ENCODE data around the gene OTUB1.

The OTUB1 gene

DNA sequence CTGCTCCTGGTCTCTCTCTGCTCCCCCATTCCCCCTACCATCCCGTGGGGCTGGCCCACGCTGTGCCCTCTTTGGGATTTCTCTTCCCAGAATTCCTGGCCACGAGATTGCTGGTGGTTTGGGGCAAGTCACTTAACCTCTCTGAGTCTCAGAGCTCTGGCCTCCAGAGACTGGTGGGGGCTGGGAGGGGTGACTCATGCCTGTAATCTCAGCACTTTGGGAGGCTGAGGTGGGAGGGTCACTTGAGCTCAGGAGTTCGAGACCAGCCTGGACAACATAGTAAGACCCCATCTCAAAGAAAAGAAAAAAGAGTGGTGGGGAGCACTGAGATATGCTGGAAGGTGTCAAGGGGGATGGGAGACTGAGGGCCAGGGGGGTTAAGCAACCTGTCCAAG is 18.3 kb downstream of the OTUB1 start:
- in situ Hi-C loops (cut with MboI; ENCODE audit: low sequenced_read_pairs) = no loop called here

DNA sequence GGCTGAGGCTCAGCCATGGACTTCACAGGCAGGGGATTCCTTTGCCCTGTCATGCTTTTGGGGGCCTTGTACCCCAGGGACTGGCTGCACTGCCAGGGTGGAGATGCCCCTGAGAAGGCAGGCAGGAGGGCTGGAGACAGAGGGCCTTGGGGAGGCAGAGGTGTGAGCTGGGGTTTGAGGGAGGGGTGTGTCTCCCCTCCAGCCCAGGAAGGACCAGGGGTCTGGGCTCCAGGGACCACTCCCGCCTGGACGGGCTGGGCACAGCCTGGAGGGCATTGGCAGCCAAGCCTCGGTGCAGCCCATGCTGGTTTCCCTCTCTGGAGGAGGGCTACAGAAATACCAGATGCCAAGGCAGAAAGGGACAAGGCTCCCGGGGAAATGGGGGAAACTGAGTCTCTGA is 19.5 kb downstream of the OTUB1 start:
- in situ Hi-C loops (cut with MboI; ENCODE audit: low sequenced_read_pairs) = no loop called here

DNA sequence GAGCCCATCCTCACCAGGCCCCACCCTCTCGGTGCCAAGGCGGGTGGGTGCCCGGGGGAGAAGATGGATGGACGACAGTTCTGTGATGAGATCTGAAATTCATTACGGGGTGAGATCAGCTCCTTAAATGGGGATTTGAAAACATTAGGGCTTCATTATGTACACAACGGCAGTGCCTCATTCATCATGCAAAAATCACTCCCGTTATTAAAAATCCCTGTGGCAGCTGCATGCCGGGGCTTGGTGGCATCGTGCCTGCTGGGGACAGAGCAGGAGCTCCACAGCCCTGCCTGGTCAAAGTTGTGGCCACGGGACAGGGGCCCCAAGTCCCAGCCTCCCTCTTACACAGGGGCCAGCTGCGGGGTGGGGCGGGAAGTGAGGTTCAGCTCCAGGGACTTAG is 20.2 kb downstream of the OTUB1 start:
- in situ Hi-C loops (cut with MboI; ENCODE audit: low sequenced_read_pairs) = no loop called here

DNA sequence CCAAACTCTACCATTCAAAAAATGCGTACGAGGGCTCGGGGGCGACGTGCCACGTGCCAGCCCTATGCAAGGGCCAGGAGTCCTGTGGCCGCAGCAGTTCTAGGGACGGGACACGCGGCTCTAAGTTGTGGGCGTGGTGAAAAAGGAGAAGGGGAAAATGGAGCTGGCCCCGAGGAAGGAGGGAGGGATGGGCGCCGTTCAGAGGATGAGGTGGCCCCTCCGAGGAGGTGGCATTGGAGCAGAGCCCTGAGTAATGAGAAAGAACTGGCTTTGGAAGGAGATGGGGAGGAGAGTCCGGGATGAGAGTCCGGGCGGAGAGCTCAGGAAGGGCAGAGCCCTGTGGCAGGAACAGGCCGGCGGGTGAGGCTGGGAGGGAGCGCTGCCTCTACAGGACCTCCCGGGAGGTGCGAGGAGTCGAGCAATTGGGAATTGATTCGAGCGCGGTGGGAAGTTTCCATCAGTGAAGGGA is 21.0 kb downstream of the OTUB1 start:
- in situ Hi-C loops (cut with MboI; ENCODE audit: low sequenced_read_pairs) = no loop called here

DNA sequence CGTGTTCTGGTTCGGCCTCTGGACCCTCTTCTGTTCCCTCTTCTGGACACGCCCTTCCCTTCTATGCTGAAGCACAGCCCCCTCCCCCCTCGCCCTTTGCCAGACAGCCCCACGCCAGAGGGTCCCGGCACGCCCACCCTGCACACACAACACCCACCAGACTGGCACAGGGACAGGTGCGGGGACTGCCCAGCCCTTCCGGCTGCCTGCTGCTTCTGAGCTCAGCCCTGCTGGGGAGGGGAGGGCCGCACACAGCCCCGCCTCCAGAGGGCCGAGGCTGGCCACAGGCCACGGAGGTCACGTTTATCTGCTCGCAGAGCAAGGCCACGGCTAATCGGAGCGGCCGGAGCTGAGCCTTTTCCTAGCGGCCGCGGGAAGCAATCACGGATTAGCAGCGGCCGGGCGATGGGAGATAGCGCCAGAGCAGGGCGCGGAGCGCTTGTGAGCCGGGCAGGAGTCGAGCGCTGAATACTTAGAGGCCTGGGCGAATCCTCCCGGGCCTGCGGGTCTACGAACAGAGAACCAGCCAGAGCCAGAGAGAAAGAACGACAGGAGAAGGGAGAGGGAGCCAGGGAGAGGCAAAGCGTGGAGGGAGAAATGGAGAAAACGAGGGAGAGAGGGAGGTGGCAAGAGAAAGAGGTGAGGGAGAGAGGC is 21.5 kb downstream of the OTUB1 start:
- in situ Hi-C loops (cut with MboI; ENCODE audit: low sequenced_read_pairs) = no loop called here

GRCh38 chr11:64008283-64008913 is 22.2 kb downstream of the OTUB1 start:
- in situ Hi-C loops (cut with MboI; ENCODE audit: low sequenced_read_pairs) = no loop called here

DNA sequence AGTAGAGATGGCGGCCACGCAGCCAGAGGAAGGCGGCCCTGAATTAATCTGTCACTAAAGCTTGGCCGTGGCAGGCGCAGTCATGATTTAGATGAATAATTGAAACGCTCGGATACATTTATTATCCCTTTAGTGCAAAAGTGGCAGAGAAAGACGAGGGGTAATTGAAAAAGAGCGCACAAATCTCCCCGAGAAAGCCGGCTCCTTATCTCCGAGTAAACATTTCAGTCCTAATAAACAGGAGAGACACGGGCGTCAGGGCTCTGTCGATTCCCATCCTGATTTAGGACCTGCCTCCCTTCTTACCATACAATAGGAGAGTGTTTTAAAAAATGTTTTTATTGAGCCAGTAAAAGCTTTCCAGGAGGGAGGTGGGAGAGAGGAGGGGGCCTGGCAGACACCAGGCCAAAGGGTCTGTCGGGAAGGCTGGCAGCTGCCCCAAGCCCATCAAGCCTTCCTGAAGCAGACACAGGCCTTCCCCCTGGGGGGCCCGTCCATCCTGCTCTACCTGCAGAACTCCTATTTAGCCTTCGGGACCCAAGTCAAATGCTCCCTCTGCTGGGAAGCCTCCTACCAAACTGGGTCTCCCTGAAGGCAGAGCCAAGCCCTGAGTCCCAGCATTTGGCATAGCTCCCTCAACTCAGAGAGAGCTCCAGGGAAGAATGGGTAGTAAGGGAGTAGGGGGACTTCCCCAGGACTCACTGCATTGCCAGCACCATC is 22.8 kb downstream of the OTUB1 start:
- in situ Hi-C loops (cut with MboI; ENCODE audit: low sequenced_read_pairs) = no loop called here

DNA sequence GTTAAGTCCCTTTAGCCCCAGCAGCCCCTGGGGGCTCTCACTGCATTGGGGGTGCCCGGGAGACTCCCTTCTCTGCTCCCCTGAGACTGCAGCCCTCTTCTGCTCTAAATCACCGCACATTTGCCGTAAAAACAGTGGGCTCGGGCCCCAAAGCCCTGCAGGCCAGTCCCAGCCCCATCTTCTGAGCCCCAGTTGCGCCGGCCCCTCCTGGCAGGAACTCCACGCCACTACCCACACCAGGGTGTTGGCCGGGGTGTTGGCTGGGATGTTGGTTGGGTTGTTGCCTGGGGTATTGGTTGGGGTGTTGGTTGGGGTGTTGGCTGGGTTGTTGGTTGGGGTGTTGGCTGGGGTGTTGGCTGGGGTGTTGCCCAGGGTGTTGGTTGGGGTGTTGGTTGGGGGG is 23.5 kb downstream of the OTUB1 start:
- in situ Hi-C loops (cut with MboI; ENCODE audit: low sequenced_read_pairs) = no loop called here

- in situ Hi-C loops (cut with MboI; ENCODE audit: low sequenced_read_pairs) = no loop called here
Observed at GRCh38 chr11:64010783-64011182, 24.5 kb downstream of the OTUB1 start.

GRCh38 chr11:64011371-64011770 is 25.1 kb downstream of the OTUB1 start:
- in situ Hi-C loops (cut with MboI; ENCODE audit: low sequenced_read_pairs) = no loop called here

GRCh38 chr11:64013141-64013896 is 27.1 kb downstream of the OTUB1 start:
- in situ Hi-C loops (cut with MboI; ENCODE audit: low sequenced_read_pairs) = no loop called here

GRCh38 chr11:64014356-64014755 is 28.1 kb downstream of the OTUB1 start:
- in situ Hi-C loops (cut with MboI; ENCODE audit: low sequenced_read_pairs) = no loop called here

DNA sequence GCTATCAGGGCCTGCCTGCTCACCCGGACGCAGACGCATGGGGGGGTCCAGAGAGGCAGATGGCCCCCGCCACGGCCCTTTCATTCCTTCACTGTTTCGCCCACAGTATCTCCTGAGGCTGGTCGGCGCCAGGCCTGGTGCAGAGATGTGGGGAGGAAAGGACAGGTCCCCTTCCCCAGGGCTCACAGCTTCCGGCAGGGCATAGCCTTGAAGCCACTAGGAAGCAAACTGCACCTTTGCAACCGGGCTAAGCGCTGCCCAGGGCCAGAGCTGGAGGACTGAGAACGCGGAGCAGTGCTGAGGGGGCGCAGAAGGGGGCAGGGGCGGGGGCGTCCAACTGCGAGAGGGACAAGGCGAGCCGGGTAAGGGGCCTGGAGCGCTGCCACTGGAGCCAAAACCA is 29.3 kb downstream of the OTUB1 start:
- in situ Hi-C loops (cut with MboI; ENCODE audit: low sequenced_read_pairs) = no loop called here

DNA sequence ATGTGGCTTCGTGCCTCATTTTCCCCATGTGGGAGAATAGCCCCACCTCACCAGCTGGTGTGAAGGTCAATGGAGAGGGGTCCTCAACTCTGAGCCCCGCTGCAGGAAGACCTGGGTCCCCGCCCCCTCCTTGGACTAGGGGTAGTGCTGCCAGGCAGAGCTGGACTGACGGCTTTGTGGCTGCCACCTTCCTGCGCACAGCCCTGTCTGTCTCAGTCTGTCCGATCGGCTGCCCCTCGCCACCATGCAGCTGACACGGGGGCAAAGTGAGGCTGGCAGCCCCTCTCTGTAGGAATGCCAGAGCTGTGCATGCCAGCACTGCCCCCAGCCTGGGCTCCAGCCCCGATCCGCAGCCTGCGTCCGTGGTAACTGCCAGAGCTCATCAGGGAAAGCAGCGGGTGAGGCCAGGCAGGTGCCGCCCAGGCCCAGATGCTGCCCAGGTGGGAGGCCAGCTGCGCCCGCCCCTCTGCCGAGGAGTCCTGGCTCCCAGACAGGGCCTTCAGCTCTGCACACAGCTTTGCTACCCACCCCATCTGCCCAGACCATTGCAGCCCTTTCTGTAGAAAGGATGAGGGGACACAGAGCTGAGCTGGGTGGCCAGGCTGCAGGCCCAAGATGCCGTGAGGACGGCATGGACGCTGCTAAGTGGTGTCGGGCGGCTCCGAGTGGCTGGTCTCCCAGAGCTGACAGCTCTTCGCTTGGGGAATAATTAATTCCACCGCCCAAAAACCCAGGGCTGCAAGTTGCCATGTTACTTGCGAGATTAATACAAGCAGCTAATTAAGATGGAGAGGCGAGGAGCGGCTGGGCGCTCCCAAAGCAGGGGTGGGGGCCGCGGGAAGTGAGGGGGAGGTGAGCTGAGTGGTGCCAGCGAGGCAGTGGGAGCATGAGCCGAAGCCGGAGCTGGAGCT is 30.0 kb downstream of the OTUB1 start:
- in situ Hi-C loops (cut with MboI; ENCODE audit: low sequenced_read_pairs) = no loop called here

- in situ Hi-C loops (cut with MboI; ENCODE audit: low sequenced_read_pairs) = no loop called here
Observed at GRCh38 chr11:64017945-64018224, 31.6 kb downstream of the OTUB1 start.

GRCh38 chr11:64018310-64018709 is 32.1 kb downstream of the OTUB1 start:
- in situ Hi-C loops (cut with MboI; ENCODE audit: low sequenced_read_pairs) = no loop called here

- in situ Hi-C loops (cut with MboI; ENCODE audit: low sequenced_read_pairs) = no loop called here
Observed at GRCh38 chr11:64019106-64020037, 33.1 kb downstream of the OTUB1 start.

DNA sequence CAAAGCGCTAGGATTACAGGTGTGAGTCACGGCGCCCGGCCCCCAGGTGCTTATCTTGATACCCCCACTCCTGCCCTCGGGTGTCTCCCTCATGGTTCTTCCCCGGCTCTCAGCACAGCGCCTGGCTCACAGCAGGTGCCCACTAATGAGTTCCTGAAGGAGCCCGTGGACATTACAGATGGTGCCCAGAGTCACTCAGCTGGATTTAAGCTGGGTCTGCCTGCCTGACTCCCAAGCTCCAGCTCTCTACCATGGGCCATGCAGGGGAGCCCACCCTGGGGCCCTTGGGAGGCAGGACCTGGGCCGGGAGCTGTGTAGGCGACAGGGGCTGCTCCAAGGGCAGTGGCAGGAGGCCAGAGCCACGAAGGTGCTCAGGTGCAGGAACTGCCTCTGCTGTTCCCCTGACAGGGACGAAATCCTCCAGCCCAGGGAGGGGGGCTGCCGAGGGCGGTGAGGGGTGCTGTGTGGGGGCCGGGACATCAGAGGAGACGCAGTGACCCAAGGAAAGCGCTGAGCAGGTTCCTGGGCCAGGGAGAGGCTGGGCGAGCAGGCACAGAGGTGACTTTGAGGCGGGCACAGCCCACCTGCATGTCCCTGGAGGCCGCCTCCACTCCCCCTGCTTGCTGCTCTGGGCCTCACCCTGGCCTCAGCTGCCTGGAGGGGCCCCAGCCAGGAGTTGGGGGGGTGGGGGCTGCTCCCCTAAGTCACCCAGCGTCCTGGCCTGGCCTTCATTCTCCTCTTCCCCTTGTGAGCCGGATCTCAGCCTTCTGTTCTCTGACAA is 34.9 kb downstream of the OTUB1 start:
- in situ Hi-C loops (cut with MboI; ENCODE audit: low sequenced_read_pairs) = no loop called here

DNA sequence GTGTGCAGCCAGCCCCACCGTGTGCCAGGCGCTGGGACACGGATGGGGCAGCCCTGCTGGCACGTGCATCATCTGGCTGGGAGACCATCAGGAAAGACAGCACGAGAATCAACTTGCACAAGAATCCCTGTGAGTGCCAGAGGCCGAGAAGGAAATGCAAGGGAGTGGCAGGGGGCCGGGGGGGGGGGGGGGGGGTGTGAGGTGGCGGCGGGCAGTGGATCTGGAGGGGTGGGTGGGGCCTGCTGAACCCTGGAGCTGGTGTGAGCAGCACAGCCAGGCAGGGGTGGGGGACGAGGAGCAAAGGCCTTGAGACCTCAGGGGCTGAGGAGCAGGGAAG is 35.5 kb downstream of the OTUB1 start:
- in situ Hi-C loops (cut with MboI; ENCODE audit: low sequenced_read_pairs) = no loop called here
